Neural cell (in vitro differentiated cells): ENCODE data around the gene SERGEF.

Experiments
- RAD21 ChIP-seq: fragments of 450-650 bp; conservative IDR thresholded peaks from 2 replicates; pipeline ENCODE4 v1.6.1; 2014; ENCODE audit warnings: antibody characterized with exemption, mild to moderate bottlenecking, moderate library complexity
- SMC3 ChIP-seq: fragments of 450-650 bp; conservative IDR thresholded peaks from 2 replicates; pipeline ENCODE4 v1.6.1; 2014; ENCODE audit warnings: antibody characterized with exemption, mild to moderate bottlenecking, moderate library complexity; ENCODE audit not compliant: poor library complexity
- TF ChIP-seq, protein P1 (sequence below): fragments of 450-650 bp; IDR thresholded peaks from 2 replicates; pipeline ENCODE4 v1.5.1; 2014; ENCODE audit warnings: antibody characterized with exemption, mild to moderate bottlenecking, moderate library complexity; ENCODE audit not compliant: poor library complexity, severe bottlenecking
- TF ChIP-seq, protein P2 (sequence below): IDR thresholded peaks from 2 replicates; pipeline ENCODE4 v1.6.1; 2012; ENCODE audit warnings: borderline replicate concordance

DNA sequence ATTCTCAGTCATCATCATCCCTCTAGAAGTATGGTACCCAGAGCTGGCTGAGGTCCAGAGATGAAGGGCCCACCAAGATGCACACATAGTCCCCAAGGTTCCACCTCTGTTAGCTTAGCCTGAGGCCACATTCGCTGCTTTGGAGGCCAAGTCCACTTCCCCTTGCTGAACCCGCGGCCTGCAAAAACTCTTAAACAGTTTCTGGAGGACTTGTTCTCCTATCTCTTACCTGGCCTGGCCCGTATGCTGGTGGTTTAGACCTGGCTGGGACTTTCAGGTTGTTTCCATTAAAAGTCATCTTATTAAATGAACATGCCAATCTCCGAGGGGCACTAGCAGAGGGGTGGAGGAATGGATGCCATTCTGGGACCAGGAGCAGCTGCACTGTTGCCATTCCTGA, 213.7 kb downstream of the SERGEF start:
- TF ChIP-seq, protein P1, sequence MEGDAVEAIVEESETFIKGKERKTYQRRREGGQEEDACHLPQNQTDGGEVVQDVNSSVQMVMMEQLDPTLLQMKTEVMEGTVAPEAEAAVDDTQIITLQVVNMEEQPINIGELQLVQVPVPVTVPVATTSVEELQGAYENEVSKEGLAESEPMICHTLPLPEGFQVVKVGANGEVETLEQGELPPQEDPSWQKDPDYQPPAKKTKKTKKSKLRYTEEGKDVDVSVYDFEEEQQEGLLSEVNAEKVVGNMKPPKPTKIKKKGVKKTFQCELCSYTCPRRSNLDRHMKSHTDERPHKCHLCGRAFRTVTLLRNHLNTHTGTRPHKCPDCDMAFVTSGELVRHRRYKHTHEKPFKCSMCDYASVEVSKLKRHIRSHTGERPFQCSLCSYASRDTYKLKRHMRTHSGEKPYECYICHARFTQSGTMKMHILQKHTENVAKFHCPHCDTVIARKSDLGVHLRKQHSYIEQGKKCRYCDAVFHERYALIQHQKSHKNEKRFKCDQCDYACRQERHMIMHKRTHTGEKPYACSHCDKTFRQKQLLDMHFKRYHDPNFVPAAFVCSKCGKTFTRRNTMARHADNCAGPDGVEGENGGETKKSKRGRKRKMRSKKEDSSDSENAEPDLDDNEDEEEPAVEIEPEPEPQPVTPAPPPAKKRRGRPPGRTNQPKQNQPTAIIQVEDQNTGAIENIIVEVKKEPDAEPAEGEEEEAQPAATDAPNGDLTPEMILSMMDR: no peak
- TF ChIP-seq RAD21 (no peak), SMC3 (no peak)
- TF ChIP-seq, protein P2, sequence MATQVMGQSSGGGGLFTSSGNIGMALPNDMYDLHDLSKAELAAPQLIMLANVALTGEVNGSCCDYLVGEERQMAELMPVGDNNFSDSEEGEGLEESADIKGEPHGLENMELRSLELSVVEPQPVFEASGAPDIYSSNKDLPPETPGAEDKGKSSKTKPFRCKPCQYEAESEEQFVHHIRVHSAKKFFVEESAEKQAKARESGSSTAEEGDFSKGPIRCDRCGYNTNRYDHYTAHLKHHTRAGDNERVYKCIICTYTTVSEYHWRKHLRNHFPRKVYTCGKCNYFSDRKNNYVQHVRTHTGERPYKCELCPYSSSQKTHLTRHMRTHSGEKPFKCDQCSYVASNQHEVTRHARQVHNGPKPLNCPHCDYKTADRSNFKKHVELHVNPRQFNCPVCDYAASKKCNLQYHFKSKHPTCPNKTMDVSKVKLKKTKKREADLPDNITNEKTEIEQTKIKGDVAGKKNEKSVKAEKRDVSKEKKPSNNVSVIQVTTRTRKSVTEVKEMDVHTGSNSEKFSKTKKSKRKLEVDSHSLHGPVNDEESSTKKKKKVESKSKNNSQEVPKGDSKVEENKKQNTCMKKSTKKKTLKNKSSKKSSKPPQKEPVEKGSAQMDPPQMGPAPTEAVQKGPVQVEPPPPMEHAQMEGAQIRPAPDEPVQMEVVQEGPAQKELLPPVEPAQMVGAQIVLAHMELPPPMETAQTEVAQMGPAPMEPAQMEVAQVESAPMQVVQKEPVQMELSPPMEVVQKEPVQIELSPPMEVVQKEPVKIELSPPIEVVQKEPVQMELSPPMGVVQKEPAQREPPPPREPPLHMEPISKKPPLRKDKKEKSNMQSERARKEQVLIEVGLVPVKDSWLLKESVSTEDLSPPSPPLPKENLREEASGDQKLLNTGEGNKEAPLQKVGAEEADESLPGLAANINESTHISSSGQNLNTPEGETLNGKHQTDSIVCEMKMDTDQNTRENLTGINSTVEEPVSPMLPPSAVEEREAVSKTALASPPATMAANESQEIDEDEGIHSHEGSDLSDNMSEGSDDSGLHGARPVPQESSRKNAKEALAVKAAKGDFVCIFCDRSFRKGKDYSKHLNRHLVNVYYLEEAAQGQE: no peak
